ENCODE measurements around the gene RPP14. TPM values are rescaled to one million over a fixed set of nuclear protein-coding genes. Genes with fewer than 3 reads are reported as not detected.

Gene RPP14
- total and polyA plus RNA-seq, 2 experiments from 2014 or later: 13.4 to 14.9 TPM

- Histone ChIP-seq H3K27me3 (replicated peaks; ENCODE audit: insufficient read depth) (no peaks in the 10 kb centered on the region), H3K9me2 (ENCODE audit: insufficient read depth) (no peaks in the 10 kb centered on the region), H4K20me1 (ENCODE audit: insufficient read depth) (no peaks in the 10 kb centered on the region), H3K9me3 (ENCODE audit: low read depth) (no peaks in the 10 kb centered on the region), H3K4me3 (no peak overlapping the region), H3K79me2 (ENCODE audit: insufficient read depth) (0 out of 2 replicates have a peak, but pooled peaks cover 8% of the 10 kb centered on the region), H2AFZ (no peak overlapping the region), H3K4me1 (ENCODE audit: insufficient read depth) (peaks cover 8% of the 10 kb centered on the region; the same call in 1 of the 2 replicates), H3F3A (ENCODE audit: insufficient read depth) (peaks cover 19% of the 10 kb centered on the region; the same call in 1 of the 2 replicates), H3K4me2 (ENCODE audit: unreplicated experiment) (peak overlapping the region; percentile 16), H3K27ac (no peak overlapping the region), H3K36me3 (ENCODE audit: low read depth) (no peaks in the 10 kb centered on the region), H3K9ac (no peak overlapping the region)
- TF ChIP-seq EZH2phosphoT487 (IDR thresholded peaks at IDR 0.05; ENCODE audit: insufficient read depth, low read depth) (no peak), EZH2 (IDR thresholded peaks at IDR 0.05; ENCODE audit: insufficient read depth, poor library complexity, severe bottlenecking) (no peak)
- DNase-seq: no peak
- WGBS, 2 experiments (ENCODE audit: low coverage in 1 of 2, low lambda C conversion rate in 2 of 2, missing lambda C conversion rate in 2 of 2): 93 to 97% methylated on average over 7 of the region's 7 CpGs
- in situ Hi-C loops (cut with MboI): loop anchor here (5.0 to 10.0 kb wide), 2 partner anchors 83 to 210 kb away; partner anchors contain the start of gene ACOX2
Observed at GRCh38 chr3:58324391-58325390, 18.6 kb downstream of the RPP14 start.

- in situ Hi-C loops (cut with MboI): loop anchor here (5.0 to 10.0 kb wide), 2 partner anchors 82 to 209 kb away; partner anchors contain the start of gene ACOX2
- no peak overlapping the region for H2AFZ ChIP-seq
- TF ChIP-seq EZH2phosphoT487 (IDR thresholded peaks at IDR 0.05; ENCODE audit: insufficient read depth, low read depth) (no peak), EZH2 (IDR thresholded peaks at IDR 0.05; ENCODE audit: insufficient read depth, poor library complexity, severe bottlenecking) (no peak)
- peaks cover 8% of the 10 kb centered on the region; the same call in 1 of the 2 replicates for H3K4me1 ChIP-seq (ENCODE audit: insufficient read depth)
- H3K27me3 ChIP-seq (replicated peaks; ENCODE audit: insufficient read depth): no peaks in the 10 kb centered on the region
- H3K79me2 ChIP-seq (ENCODE audit: insufficient read depth): 0 out of 2 replicates have a peak, but pooled peaks cover 8% of the 10 kb centered on the region
- no peaks in the 10 kb centered on the region for H4K20me1 ChIP-seq (ENCODE audit: insufficient read depth)
- no peaks in the 10 kb centered on the region for H3K9me2 ChIP-seq (ENCODE audit: insufficient read depth)
- H3K4me2 ChIP-seq (ENCODE audit: unreplicated experiment): peak overlapping the region; percentile 16
- H3K9ac ChIP-seq: no peak overlapping the region
- peaks cover 25% of the 10 kb centered on the region; the same call in 1 of the 2 replicates for H3F3A ChIP-seq (ENCODE audit: insufficient read depth)
- H3K9me3 ChIP-seq (ENCODE audit: low read depth): no peaks in the 10 kb centered on the region
- no peak for DNase-seq
- WGBS, 2 experiments (ENCODE audit: low coverage in 1 of 2, low lambda C conversion rate in 2 of 2, missing lambda C conversion rate in 2 of 2): 22 to 36% methylated on average over 2 of the region's 2 CpGs
- H3K4me3 ChIP-seq: no peak overlapping the region
- H3K36me3 ChIP-seq (ENCODE audit: low read depth): no peaks in the 10 kb centered on the region
- H3K27ac ChIP-seq: 0 out of 2 replicates have a peak overlapping the region, but pooled peaks have one; percentile 23
Observed at GRCh38 chr3:58325525-58325992, 19.5 kb downstream of the RPP14 start.

GRCh38 chr3:58326267-58326900 is 20.3 kb downstream of the RPP14 start:
- no peak for DNase-seq
- no peak overlapping the region for H3K27ac ChIP-seq
- 96 to 100% methylated on average over 8 of the region's 8 CpGs for WGBS, 2 experiments (ENCODE audit: low coverage in 1 of 2, low lambda C conversion rate in 2 of 2, missing lambda C conversion rate in 2 of 2)
- 0 out of 2 replicates have a peak, but pooled peaks cover 4% of the 10 kb centered on the region for H3K79me2 ChIP-seq (ENCODE audit: insufficient read depth)
- H3K4me1 ChIP-seq (ENCODE audit: insufficient read depth): peaks cover 8% of the 10 kb centered on the region; the same call in 1 of the 2 replicates
- H3K4me3 ChIP-seq: no peak overlapping the region
- H3F3A ChIP-seq (ENCODE audit: insufficient read depth): peaks cover 32% of the 10 kb centered on the region; the same call in 1 of the 2 replicates
- TF ChIP-seq EZH2phosphoT487 (IDR thresholded peaks at IDR 0.05; ENCODE audit: insufficient read depth, low read depth) (no peak), EZH2 (IDR thresholded peaks at IDR 0.05; ENCODE audit: insufficient read depth, poor library complexity, severe bottlenecking) (no peak)
- no peaks in the 10 kb centered on the region for H3K36me3 ChIP-seq (ENCODE audit: low read depth)
- no peaks in the 10 kb centered on the region for H4K20me1 ChIP-seq (ENCODE audit: insufficient read depth)
- no peak overlapping the region for H3K4me2 ChIP-seq (ENCODE audit: unreplicated experiment)
- no peak overlapping the region for H3K9ac ChIP-seq
- H3K9me3 ChIP-seq (ENCODE audit: low read depth): no peaks in the 10 kb centered on the region
- no peaks in the 10 kb centered on the region for H3K27me3 ChIP-seq (replicated peaks; ENCODE audit: insufficient read depth)
- no peak overlapping the region for H2AFZ ChIP-seq
- no peaks in the 10 kb centered on the region for H3K9me2 ChIP-seq (ENCODE audit: insufficient read depth)
- in situ Hi-C loops (cut with MboI): loop anchor here (5.0 to 10.0 kb wide), 2 partner anchors 81 to 208 kb away; partner anchors contain the start of gene ACOX2

Measured in GM23248 (cell line).